GM18519 (cell line): ENCODE results near the gene SHROOM4.

Experiments used
- ATAC-seq: cut with Tn5 transposase; IDR thresholded peaks from one replicate; pipeline ENCODE4 v1.9.1; 2021; ENCODE audit warnings: mild to moderate bottlenecking, moderate library complexity; ENCODE audit not compliant: unreplicated experiment, low FRiP score

Gene SHROOM4

GRCh38 chrX:50716706-50717105, 97.3 kb downstream of the SHROOM4 start:
- ATAC-seq: no peak

- no peak for ATAC-seq
These were observed 101.2 kb downstream of the SHROOM4 start for GRCh38 chrX:50712777-50713176.

- no peak for ATAC-seq
These were observed 102.1 kb downstream of the SHROOM4 start for GRCh38 chrX:50711907-50712306.

DNA sequence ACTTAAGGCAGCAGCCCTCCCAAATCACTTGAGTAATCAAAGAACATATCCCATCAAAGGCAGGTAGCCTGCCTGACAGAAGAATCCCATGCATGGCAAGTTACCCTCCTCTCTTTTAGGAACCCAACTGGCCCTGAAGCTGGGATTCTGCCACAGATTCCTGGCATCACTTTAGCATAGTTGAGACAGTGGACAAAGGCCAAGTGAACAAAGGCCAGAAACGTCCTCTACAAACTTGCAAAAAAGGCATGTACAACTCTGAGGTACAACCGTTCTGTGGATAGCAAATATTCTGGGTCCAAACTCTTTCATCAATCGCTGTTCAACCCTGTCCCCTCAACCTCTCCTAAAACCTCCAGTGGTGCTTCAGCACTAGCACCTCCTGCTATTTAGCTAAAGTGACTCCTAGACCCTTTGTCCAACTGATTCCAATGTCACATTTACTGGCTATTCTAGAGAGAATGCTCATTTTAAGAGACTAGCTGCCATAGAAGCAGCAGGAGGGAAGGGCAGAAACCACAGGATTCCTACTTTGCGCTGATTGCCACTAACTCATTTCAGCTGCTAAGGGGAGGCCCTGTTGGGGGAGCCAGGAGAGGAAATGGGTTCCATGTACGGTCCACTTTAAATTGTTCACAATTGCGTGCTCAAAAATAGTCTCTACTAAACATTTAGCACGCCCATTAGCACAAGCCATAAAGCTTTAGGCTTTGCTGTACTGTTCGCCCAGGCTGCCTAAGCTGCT, 105.9 kb downstream of the SHROOM4 start:
- ATAC-seq: no peak

DNA sequence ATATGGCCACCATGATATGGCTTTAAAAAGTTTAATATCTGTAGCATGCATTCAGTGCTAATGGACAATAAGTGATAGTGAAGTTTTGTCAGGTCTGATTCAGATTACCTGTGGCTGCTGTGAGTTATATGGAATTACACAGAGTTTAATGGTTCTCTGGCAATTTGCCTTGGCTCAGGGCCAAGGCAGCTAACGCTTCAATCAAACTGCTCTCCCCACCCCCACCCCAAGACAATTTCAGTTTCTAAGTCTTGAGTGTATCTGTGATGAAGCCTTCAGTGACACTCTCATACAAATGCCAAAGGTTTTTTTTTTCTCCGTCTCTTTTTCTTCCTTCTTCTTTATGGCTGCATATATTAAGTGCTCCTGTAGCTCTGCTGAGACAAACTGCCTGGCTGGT, 106.6 kb downstream of the SHROOM4 start:
- no peak for ATAC-seq

- ATAC-seq: no peak
These were observed 109.0 kb downstream of the SHROOM4 start for GRCh38 chrX:50705042-50705441.

DNA sequence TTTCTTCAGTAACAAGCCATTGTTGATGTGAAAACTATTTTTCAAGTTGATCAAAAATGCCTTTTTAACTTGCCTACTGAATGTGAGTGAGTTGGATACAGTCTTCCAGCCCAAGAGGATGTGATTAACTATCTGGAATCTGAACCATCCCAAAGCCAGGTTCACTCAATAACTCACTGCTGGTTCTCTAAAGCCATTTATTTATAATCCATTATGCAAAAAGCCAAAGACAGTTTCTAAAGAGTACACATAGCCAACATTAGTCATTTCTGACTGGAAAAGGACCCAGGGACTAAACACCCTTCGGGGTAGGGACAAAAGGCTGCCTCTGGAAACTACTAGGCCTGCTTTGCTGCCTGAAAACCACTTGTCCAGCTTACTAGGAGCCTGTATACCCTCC, 109.6 kb downstream of the SHROOM4 start:
- no peak for ATAC-seq

- ATAC-seq: no peak
These were observed 113.1 kb downstream of the SHROOM4 start for GRCh38 chrX:50700921-50701320.

DNA sequence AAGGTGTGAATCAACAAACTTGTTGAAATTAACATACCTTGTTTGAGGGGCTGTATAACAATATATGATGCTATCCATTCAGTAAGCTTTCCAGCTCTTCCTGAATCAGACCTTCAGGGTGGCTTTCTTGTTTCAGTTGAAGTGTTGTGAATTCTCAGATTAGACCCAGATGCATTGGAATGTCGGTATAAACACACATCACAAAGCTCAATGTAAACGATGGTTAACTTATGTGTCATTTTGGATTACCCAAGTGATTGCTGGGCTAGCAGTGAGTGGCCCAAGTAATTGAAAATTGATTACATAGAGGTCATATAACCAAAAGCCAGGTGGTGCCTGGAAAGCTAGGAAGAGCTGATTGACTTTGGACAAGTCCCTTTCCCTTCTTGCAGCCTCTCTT, 115.0 kb downstream of the SHROOM4 start:
- ATAC-seq: no peak

DNA sequence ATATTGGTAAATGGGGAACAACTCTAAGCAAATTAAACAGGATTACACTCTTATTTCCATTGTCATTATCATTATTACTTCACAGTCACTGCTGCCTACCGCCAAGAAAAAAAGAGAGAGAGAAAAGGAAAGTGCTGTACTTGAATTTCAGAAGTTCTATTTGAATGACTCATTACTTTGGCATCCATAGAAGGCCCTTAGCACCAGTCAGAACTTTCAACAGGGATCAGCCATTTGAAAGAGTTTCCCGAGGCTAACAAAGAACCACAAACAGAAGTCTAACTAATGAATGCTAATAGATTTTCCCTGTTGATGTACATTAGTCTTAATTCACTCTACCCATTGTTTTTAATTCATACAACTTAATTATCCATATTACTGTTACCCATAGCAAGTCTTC, 116.3 kb downstream of the SHROOM4 start:
- no peak for ATAC-seq

DNA sequence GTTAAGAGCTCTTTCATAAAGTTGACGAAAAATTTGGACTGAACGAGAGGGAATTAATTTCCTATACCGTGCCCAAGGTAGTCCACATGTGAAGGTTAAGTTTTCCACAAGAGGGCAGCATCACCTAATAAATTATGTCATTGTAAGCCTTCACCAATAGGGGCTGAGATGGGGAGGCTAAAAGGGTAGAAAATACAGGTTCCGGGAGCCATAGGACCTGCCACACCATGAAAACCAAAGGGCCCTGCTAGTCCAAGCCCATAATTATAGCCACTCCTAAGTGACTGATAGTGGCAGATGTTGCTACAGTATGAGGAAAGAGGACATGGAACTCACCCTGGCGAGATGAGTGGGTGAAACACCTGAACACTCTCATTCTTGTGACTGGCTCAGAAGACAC, 122.2 kb downstream of the SHROOM4 start:
- peak; percentile 80 for ATAC-seq

- no peak for ATAC-seq
These were observed 129.1 kb downstream of the SHROOM4 start for GRCh38 chrX:50684871-50685270.

GRCh38 chrX:50680990-50681389, 133.0 kb downstream of the SHROOM4 start:
- ATAC-seq: no peak

DNA sequence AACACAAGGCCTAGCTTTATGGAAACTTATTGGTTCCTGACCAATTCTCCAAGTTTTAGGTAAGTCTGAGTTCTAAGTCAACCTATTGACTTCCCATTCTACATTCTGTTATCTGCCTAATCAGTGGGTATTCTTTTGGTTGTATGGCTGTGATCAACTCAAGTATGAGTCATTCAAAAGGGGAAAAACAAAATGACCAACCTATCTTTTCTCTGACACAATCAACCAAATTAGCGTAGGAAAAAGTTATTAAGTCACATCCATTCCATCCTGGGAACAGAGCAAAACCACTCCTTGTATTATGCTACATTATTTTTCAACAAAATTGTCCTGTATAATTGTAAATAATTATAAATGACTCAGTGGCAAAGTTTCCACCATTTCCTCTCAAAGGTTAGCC, 136.2 kb downstream of the SHROOM4 start:
- no peak for ATAC-seq

GRCh38 chrX:50671661-50672060, 142.3 kb downstream of the SHROOM4 start:
- ATAC-seq: no peak

- ATAC-seq: no peak
These were observed 145.1 kb downstream of the SHROOM4 start for GRCh38 chrX:50668860-50669259.

DNA sequence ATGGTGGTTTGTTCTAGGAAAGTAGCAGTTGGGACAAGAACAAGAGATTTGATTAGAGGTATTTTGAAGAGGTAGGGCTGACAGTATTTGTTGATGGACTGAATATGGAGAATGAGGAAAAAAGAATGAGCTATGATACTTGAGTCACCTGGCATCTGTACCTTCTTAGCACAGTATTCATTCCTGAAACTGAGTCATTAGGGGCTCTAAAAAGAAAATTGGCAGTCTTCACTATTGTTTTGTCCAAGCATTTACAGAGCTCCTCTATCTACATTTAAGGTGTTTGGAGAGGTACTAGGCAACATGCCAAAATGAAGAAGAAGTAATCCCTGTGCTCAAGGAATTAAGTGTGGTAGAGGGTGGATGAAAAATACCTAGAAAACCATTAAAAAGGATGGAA, 165.8 kb downstream of the SHROOM4 start:
- ATAC-seq: no peak

- ATAC-seq: no peak
These were observed 169.5 kb downstream of the SHROOM4 start for GRCh38 chrX:50644496-50644895.

DNA sequence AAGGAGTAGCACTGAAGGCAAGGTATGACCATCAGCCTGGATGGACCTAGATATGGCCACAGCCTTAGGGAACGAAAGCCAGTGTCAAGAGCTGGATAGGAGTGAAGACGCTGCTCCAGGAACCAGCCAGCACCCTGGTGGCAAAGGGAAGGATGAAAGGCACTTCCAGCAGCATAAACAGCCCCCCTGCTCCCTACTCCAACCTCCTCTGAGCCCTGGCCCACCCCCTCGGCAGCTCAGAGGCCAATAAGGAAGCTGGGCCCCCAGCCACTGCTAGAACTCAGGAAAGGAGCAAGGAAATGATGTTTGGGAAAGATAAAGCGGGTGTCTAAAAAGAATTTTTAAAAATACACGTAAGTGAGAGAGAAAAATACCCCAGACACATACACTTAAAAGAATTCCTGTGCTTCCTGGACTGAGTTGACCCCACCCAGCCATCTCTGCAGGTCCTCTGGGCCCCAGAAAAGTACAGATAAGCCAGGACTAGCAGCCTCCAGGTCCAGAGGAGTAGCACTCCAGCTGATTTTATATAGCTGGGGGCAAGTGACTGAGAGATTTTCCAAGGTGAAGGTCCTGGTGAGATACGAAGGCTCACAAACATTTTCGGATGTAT, 170.4 kb downstream of the SHROOM4 start:
- no peak for ATAC-seq

DNA sequence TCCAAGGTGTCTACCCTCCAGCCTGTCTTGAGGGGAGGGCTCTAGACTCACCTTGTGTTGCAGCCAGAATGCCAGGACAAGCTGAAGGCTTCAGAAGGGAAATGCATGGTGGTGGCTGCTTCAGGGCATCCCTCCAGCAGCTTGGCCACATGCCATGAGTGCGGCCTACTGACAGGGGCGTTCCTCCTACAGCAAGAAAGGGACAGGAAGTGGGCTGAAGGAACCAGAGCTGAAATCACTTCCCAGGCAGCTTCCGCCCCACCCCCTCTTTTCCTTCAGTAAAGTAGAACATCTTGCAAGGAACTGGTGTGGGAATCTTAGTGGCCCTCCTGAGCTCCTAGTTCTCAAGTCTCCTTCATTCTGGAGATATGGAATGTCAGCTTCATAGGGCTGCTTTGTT, 175.9 kb downstream of the SHROOM4 start:
- no peak for ATAC-seq

DNA sequence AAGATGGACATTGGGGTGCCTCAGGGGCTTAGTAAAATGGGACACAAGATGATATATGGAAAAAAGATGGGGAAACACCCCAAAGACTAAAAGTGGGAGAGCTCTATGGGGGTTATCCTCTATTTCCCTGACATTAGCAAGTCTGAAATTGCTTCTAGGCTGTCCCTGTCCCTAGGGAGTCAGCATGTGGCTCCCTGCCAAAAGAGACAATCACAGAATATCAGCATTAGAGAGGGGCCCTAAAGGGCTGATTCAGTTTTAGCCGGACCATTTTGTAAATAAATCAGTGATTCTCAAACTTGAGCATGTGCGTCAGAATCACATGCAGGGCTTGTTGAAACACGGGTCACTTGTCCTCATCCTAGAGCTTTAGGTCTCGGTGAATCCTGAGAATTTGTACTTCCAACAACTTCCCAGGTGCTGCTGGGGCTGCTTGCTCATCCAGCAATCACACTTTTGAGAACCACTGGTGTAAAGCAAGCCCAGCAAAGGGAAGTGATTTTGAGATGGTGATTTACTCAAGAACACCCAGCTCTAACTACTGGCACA, 178.1 kb downstream of the SHROOM4 start:
- ATAC-seq: no peak

GRCh38 chrX:50635162-50635561, 178.8 kb downstream of the SHROOM4 start:
- no peak for ATAC-seq
